SK-N-DZ (cell line): ENCODE results near the gene GXYLT1.
A peak's percentile ranks its signal among the peaks of the same experiment; 100 is the strongest.
"Not testable (repeated sequence)": the region's sequence is repeated elsewhere in the genome, so short reads cannot be mapped to it uniquely, and the experiment has no call there.

Experiments used
- DNase-seq: peaks from one replicate; pipeline ENCODE4 v3.0.0-alpha.2; 2015; ENCODE audit warnings: low spot score

Gene GXYLT1

DNA sequence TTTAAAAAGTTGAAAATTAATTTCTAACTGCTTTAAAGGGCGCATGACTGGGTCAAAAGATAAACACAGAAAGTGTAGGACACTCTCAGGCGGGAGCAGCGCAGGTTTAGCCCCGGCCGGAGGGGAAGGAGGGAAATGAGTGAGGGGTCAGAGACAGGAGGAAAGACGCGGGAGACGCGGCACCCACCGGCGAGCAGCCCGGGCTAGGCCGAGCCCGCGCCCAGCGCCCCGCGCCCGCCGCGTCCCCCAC is 591 bp downstream of the GXYLT1 start:
- DNase-seq, result peak; percentile 56

DNA sequence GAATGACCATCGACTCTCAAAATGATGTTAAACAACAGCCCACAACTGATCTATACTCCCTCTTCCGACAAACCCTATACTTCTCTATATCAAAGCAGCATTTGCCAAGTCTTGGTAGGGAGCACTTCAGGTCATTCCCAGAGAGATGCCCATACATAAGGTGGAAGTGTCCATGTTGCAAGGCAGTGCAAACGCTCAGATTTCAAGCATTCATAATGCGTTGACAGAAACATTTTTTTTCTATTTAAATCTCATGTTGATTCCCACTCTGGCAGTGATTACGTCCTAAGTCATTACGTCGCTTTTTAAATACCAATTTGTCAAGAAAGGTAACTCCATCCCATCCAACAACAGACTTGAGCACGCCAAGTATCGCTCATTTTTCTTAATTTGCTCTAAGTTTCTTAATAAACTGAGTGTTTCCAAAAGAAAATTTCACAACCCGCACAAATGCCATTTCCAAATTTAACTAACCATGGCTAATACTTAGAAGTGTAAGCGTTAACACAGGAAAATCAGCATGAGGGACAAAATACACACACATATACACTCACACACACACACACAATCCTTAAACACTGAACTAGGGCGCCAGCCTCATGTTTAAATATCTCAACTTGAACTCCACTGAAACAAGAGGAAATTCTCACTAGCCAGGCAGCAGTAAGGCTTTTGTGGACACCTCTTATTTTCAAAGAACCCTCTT is 1.1 kb downstream of the GXYLT1 start:
- DNase-seq, result peak; percentile 59

DNA sequence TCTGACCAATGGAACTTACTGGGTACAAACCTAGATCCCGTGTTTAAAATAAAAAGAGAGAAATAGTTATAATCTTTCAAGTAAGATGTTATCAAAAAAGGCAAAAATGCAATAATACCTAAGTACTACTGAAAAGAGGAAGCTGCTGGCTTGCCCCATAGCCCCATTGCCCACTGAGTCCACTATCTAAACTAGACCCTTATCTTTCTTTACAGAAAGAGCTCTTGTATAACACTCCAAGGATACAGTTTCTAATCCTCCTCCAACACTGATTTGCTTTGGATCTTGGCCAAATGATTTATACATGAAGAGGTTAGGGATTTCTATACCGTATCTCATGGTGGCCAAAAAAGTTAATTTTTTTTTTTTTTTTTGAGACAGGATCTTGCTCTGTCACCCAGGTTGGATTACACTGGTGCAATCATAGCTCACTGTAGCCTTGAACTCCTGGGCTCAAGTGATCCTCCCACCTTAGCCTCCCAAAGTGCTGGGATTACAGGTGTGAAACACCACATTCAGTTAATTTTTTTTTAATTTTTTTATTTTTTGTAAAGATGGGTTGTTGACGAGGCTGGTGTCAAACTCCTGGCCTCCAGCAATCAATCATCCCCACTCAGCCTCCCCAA is 2.6 kb downstream of the GXYLT1 start:
- DNase-seq, result no peak

DNA sequence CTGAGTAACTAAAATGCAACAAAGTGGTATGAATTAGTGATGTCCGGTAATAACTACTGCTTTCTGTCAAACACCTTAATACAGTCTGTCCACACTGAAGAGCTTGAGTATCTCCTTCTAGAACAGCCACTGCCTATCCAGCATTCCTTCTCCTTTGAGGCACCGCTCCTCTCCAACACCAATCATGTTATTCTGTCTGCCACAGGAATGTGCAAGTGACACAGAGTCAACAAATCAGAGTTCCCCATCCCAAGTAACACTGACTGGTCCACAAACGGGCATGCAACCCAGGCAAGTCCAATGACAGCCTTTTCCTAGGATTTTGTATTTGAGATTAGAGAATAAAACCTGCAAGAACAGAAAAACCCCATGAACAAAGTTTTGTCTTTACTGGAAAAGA is 3.8 kb downstream of the GXYLT1 start:
- no peak for DNase-seq

DNA sequence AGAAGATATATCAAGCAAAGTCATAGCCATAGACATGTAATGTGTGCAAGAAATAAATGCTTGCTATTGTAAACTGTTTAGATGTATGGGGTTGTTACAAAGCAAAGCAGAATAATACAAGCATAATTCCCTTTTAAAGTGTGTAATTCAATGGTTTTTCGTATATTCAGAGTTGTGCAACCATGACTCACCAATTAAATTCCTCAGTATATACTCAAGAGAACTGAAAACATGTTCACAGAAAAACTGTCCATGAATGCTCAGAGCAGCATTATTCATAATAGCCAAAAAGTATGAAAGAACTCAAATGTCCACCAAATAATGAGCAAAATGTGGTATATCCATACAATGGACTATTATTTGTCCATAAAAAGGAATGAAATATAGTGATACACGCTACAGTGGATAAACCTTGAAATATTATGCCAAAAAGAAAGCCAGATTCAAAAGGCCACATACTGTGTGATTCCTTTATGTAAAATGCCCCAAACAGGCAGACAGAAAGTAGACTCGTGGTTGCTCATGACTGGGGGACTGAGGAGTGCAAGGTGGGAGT is 9.3 kb downstream of the GXYLT1 start:
- no peak for DNase-seq

DNA sequence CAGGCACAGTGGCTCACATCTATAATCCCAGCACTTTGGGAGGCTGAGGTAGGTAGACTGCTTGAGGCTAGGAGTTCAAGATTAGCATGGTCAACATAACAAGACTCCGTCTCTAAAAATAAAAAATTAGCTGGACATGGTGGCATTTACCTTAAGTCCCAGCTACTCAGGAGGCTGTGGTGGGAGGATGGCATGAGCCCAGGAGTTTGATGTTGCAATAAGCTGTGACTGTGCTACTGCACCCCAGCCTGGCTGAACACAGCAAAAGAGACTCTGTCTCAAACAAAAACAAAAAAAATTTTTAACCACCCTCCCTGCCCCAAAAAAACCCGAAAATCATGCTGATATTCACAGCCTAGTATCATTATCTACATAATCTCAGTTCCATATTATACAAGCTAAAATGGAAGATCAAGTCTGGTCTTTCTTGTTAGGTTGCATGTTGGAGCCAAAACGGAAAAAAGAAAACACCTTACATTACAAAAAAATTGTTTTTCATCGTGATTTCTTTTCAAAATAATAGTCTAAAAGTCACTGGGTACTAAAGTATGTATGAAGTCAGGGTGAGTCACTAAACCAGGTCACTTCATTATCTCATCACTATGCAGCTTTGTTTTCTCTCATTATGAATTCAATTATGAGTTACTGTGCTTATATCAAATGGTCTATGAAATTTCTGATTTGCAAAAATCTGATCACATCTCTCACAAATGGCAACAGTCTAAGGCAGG is 13.8 kb downstream of the GXYLT1 start:
- no peak for DNase-seq

DNA sequence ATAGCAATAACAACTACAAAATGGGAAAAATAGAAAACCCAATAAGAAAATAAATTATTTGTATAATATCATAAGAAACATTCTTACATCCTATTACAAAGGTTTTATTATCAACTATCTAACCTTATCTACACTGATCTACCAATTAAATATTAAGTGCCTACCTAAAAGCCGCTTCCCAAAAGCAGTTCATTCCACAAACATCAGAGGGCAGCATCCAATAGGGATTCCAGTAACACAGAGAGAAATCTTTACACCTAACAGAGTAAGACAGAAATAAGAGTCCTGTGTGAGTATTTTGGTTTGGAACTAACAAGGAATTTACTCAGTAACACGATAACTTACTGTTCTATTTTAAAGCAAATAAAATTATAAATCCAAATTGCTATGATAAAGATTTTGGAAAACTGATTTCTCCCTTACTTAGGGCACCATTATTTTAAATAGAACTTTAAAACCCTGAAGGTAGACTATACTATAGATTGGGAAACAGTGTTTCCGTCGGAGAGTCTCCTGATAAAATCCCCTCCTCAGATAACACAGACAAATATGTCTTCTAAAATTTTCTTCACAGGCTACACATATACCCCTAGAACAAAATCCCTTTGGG is 15.0 kb downstream of the GXYLT1 start:
- DNase-seq, result peak; percentile 74

DNA sequence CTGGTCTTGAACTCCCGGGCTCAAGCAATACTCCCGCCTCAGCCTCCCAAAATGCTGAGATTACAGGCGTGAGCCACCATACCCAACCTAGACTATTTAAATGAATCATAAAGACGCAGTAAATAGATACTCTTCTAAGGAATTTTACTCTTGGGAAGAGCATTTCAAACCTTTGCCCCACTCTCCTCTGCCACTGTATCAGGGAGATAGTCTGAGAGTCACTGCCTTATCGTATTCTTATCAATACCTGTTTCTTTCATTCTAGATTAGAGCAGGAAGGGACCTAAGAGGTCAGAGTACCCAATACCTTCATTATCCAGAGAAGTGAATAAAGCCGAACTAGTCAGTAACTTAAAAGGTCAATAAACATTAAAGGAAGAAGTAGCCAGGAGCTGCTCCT is 15.8 kb downstream of the GXYLT1 start:
- DNase-seq, result no peak

DNA sequence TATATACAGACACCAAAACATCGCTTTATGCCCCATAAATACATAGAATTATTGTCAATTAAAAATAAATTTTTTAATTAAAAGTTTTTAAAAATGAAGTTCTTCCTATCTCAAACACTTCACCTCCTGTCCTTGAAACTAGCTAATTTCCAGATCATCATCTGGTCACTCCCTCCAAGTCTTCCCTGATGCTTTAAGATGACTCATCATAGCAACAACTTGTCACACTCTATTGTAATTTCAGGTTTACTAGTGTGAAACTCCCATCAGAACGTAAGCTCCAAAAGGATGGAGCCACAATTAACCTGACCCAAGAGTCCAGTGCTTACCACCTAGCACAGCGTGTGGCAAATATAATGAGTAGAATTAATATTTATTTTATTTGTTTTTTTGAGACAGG is 16.3 kb downstream of the GXYLT1 start:
- no peak for DNase-seq

DNA sequence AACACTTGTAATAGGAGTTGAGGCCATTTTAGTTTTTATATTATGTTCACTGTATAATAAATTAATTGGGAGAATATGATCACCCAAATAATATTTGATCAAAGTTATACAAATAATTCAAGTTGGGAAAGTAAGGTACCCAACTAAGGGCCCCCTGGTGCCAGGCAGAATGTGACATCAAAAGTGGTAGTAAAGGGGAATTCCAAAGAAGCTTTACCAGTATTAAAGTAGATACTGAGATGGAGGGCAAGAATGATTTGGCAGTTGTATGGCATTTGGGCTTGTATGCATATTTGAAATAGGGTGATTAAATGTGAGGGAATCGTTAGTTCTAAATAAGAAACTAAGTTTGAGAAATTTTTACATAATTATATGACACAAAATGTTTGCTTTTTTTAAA is 17.7 kb downstream of the GXYLT1 start:
- no peak for DNase-seq

DNA sequence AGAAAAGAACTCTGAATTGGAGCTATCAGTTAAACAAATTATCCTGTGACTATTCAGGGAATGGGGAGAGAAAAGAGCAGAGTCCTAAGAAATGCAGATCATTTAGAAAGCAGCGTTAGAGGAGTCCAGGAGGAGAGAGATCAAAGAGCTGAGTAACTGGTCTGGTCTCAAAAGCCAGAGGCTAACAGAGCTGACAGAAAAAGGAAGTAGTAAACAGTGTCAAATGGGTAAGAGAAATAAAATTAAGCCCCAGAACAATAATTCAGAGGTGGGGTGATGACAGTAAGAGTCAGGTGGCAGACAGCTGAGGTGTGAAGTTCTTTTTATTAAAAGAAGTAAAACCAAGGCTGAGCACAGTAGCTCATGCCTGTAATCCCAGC is 19.3 kb downstream of the GXYLT1 start:
- DNase-seq, result no peak

DNA sequence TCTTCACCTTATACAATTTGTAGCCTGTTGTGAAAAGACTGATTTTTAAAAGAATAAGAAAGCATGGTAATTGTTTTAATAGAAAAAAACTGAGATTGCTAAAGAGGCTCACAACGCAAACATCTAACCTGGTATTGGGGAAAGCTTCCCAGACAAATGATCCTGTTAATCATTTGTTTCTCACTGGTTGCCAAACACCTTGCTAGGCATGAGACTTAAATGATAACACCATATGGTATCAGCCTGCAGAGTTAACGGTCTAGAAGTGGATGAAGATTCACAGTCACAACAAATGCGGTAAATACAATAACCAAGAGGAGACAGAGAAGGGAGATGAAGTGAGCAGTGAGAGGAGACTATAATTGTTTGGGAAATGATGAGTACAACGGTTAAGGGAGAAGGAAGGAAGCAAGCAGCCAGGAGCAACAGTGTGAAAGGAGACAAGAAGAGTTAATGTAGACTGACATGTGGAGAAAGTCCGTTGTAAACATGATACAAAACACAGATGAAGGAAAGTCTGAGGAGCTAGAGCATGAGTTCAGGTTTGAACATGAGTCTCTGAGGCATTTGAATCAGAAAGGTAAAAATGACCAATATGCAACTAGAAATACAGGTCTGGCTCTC is 19.8 kb downstream of the GXYLT1 start:
- no peak for DNase-seq

DNA sequence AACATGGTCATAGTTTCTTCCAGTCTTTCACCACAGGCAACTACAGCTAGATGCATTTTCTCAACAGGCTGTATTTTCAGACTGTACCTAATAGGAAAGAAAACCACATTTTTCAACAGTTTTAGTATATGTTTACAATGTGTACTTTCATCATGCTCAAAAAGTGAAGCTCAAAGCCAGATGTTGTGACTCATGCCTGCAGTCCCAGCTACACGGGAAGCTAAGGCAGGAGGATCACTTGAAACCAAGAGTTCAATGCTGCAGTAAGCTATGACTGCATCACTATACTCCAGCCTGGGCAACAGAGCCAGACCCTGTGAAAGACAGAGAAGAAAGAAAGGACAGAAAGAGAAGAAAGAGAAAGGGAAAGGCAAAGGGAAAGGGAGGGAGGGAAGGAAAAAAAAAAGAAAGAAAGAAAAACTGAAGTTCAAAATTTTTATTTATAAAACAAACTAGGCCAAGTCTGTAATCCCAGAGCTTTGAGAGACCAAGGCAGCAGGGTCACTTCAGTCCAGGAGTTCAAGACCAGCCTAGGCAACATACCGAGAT is 25.5 kb downstream of the GXYLT1 start:
- DNase-seq, result no peak

DNA sequence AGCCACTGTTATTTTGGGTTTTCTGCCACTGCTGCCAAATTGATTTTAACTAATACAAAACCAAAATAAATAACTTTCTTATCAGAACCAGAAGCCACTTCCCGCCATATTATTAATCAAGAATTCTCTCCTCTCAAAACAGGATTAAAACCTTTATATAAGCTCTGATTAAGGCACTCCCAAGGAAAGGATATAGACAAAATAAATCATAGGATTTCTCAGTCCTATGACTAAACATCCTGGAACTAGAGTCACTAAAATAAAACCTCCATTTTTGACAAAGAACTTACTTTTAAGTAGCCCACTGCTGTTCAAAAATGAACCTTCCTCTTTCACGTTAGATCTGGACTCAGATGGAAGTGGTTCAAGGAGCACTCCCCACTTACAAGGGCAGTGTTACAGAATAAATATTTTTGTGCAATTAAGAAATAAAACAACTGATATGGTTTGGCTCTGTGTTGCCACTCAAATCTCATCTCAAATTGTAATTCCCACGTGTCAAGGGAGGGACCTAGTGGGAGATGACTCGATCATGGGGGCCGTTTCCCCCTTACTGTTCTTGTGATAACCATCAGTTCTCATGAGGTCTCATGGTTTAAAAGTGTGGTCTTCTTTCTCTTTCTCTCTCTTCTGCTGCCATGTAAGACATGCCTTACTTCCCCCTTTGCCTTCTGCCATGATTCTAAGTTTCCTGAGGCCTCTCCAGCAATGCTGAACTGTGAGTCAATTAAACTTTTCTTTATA is 26.4 kb downstream of the GXYLT1 start:
- no peak for DNase-seq

DNA sequence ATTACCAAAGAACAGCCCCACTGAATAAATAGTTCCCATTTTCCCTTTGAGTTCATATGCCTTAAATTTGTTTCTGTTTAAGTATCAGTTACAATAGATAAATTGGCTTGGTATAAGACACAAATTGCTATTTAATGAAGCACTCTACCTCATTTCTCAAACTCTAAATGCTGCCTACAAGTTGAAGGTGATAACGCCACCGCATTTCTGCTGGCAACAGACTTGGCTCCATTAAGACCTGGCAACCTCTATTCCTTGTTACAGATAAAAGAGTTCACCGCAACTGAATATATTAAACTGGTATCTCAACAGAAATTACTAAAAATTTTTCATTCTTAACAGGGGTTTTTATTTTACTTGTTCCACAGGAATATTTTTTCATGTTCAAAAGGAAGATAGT is 35.6 kb downstream of the GXYLT1 start:
- no peak for DNase-seq

DNA sequence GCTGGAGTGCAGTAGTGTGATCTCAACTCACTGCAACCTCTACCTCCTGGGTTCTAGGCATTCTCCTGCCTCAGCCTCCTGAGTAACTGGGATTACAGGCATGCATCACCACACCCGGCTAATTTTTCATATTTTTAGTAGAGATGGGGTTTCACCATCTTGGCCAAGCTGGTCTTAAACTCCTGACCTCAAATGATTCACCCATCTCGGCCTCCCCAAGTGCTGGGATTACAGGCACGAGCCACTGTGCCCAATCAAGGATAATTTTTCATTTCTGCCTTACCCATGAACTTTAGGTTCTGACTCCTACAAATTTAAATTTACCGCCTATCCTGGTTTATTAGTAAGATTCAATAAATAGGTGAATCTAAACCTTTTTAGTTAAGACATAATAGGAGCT is 37.9 kb downstream of the GXYLT1 start:
- DNase-seq, result not testable (repeated sequence)

DNA sequence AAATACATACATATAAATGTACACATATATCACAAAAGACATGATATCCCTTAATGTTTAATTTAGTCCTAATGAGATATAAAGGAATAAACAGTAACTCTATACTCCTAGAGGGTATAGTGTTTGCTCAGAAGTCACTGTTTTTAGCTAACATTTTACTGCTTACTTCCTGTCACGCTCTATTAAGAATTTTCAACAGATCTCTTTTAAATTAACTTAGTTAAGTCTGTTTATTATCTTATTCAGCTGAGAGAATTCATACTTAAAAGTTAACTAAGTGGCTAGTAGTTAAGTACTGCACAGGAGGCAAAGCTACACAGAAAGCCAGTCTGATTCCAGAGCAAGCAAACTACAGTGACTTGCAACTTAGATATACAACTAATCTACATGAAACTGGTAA is 39.9 kb downstream of the GXYLT1 start:
- no peak for DNase-seq

DNA sequence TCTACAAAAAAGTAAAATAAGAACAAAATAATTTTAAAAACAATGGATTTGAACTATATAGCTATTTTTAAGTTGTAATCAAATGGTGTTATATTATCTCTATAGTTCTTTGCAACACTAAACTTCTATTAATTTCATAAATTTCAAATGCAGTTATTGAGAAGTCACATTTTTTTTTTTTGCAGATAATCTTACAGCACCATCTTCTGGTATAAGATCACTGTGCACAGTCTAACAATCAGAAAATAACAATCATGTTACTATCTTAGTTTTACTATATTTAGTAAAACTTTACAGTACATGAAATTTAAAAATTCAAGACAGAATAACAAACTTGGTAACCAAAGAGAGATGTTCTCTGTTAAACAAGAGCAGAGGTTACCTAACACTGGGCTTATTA is 40.6 kb downstream of the GXYLT1 start:
- no peak for DNase-seq

DNA sequence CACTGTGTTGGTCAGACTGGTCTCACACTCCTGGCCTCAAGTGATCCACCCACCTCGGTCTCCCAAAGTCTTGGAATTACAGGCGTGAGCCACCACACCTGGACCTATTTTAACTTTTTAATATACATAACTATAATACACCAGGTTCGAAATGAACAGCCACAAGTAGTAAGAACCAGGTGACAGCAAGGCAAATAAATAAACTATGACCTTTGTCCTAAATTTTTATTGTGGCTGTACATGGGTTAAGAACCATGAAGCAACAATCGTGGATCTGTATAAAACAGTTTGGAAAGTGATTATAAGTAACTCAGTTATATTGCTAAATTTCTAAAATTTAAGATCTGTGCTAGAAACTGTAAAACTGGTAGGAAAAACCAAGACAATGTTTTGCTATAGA is 41.5 kb downstream of the GXYLT1 start:
- no peak for DNase-seq

DNA sequence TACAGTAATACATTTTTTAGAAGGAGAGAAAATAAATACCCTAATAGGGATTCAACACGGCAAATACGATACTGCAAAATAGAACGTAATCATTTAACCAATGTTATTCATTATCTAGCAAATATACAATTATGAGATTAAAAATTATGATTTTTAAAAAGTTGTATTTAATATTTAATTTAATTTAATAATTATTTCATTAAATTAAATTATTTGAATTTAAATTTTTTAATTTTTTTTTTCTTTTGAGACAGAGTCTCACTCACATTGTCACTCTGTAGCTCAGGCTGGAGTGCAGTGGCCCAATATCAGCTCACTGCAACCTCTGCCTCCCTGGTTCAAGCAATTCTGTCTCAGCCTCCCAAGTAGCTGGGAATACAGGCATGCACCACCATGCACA is 42.0 kb downstream of the GXYLT1 start:
- DNase-seq, result no peak

DNA sequence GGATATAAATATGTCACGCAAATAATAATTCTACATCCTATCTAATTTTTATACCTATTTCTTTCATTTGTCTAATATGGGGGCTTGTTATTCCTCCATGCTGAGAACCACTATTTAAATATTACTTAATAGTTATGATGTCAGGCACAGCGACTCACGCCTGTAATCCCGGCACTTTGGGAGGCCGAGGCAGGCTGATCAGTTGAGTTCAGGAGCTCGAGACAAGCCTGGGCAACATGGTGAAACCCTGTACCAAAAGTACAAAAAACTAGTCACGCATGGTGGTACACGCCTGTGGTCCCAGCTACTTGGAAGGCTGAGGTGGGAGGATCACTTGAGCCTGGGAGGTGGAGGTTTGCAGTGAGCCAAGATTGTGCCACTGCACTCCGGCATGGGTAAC is 45.2 kb downstream of the GXYLT1 start:
- DNase-seq, result no peak
